ENCODE results near the gene MAML2. TPM values are rescaled to one million over a fixed set of nuclear protein-coding genes. Genes with fewer than 3 reads are reported as not detected.

Gene MAML2
- total and polyA plus RNA-seq, 2 donors, result 7.9 to 9.8 TPM

DNA sequence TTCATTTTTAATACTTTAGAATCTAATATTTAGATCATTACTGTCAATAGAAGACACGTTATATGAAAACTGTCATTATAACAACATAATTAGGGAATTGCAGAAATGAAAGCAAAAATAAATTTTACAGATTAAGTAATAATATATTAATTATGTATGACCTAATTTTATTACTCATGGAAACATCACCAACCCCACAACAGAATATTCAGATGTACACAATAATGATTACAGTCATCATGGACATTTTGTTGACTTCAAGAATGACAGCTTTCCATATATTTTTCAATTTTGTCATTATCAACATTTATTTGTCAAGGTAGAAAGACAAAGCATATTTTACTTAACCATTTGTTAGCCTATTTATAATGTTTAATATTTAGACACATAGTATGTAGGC, 119.9 kb downstream of the MAML2 start:
- H3K4me1 ChIP-seq (ENCODE audit: control insufficient read depth in 2 of 2, insufficient read depth in 2 of 2, low read length in 2 of 2), result peaks cover 15 to 24% of the 10 kb centered on the region in 2 donors
- H3K9me3 ChIP-seq (ENCODE audit: control insufficient read depth in 2 of 2, insufficient read depth in 1 of 2, low read length in 1 of 2), result no peaks in the 10 kb centered on the region
- no peaks in the 10 kb centered on the region for H3K27me3 ChIP-seq (ENCODE audit: control insufficient read depth in 2 of 2, insufficient read depth in 1 of 2, low read length in 1 of 2)
- no peak overlapping the region for H3K27ac ChIP-seq (ENCODE audit: low read depth in 1 of 2, low read length in 1 of 2)
- H3K4me3 ChIP-seq (ENCODE audit: low read length in 2 of 2), result no peak overlapping the region
- WGBS, result 97% methylated on average over 1 of the region's 1 CpG
- DNase-seq (ENCODE audit: low read depth in 6 of 9, low spot score in 9 of 9), result no peak
- peaks cover 0 to 3% of the 10 kb centered on the region in 2 donors for H3K36me3 ChIP-seq (ENCODE audit: control insufficient read depth in 2 of 2, insufficient read depth in 2 of 2, low read length in 1 of 2)

DNA sequence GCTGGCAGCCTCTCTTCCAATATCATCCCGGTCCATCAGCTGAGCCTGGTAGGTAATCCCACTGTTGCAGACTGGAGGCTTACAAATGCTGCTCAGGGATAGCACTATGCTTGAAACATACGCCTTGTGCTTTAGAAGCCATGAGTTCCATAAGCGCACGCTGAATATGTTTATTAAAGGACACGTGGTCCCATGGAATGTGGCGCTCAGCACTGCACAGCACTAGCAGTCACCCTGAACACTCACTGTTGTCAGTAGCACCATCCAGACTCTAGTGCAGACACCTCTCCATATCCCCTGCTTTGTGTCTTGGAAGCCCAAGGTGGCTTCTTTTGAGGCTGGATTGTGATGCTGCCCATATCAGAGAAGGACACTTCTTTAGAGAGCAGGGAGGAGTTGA, 120.9 kb downstream of the MAML2 start:
- Histone ChIP-seq H3K4me3 (ENCODE audit: low read length in 2 of 2) (no peak overlapping the region), H3K9me3 (ENCODE audit: control insufficient read depth in 2 of 2, insufficient read depth in 1 of 2, low read length in 1 of 2) (no peaks in the 10 kb centered on the region), H3K4me1 (ENCODE audit: control insufficient read depth in 2 of 2, insufficient read depth in 2 of 2, low read length in 2 of 2) (peaks cover 19 to 29% of the 10 kb centered on the region in 2 donors), H3K36me3 (ENCODE audit: control insufficient read depth in 2 of 2, insufficient read depth in 2 of 2, low read length in 1 of 2) (peaks cover 0 to 3% of the 10 kb centered on the region in 2 donors), H3K27me3 (ENCODE audit: control insufficient read depth in 2 of 2, insufficient read depth in 1 of 2, low read length in 1 of 2) (no peaks in the 10 kb centered on the region), H3K27ac (ENCODE audit: low read depth in 1 of 2, low read length in 1 of 2) (peak overlapping the region in 1 of 2 donors; percentile 60)
- DNase-seq (ENCODE audit: low read depth in 6 of 9, low spot score in 9 of 9), result no peak
- 94% methylated on average over 6 of the region's 6 CpGs for WGBS

- DNase-seq (ENCODE audit: low read depth in 6 of 9, low spot score in 9 of 9), result no peak
- 66% methylated on average over 4 of the region's 4 CpGs for WGBS
- H3K36me3 ChIP-seq (ENCODE audit: control insufficient read depth in 2 of 2, insufficient read depth in 2 of 2, low read length in 1 of 2), result peaks cover 0 to 3% of the 10 kb centered on the region in 2 donors
- peak overlapping the region in 1 of 2 donors; percentile 60 for H3K27ac ChIP-seq (ENCODE audit: low read depth in 1 of 2, low read length in 1 of 2)
- H3K4me3 ChIP-seq (ENCODE audit: low read length in 2 of 2), result no peak overlapping the region
- peaks cover 26 to 36% of the 10 kb centered on the region in 2 donors for H3K4me1 ChIP-seq (ENCODE audit: control insufficient read depth in 2 of 2, insufficient read depth in 2 of 2, low read length in 2 of 2)
- H3K27me3 ChIP-seq (ENCODE audit: control insufficient read depth in 2 of 2, insufficient read depth in 1 of 2, low read length in 1 of 2), result no peaks in the 10 kb centered on the region
- no peaks in the 10 kb centered on the region for H3K9me3 ChIP-seq (ENCODE audit: control insufficient read depth in 2 of 2, insufficient read depth in 1 of 2, low read length in 1 of 2)
These were observed 121.5 kb downstream of the MAML2 start for GRCh38 chr11:96221244-96222070.

GRCh38 chr11:96219981-96220623, 122.9 kb downstream of the MAML2 start:
- Histone ChIP-seq H3K4me3 (ENCODE audit: low read length in 2 of 2) (no peak overlapping the region), H3K27ac (ENCODE audit: low read depth in 1 of 2, low read length in 1 of 2) (peak overlapping the region; percentile 20 to 54), H3K36me3 (ENCODE audit: control insufficient read depth in 2 of 2, insufficient read depth in 2 of 2, low read length in 1 of 2) (peaks cover 0 to 3% of the 10 kb centered on the region in 2 donors), H3K9me3 (ENCODE audit: control insufficient read depth in 2 of 2, insufficient read depth in 1 of 2, low read length in 1 of 2) (no peaks in the 10 kb centered on the region), H3K4me1 (ENCODE audit: control insufficient read depth in 2 of 2, insufficient read depth in 2 of 2, low read length in 2 of 2) (peaks cover 39 to 43% of the 10 kb centered on the region in 2 donors), H3K27me3 (ENCODE audit: control insufficient read depth in 2 of 2, insufficient read depth in 1 of 2, low read length in 1 of 2) (no peaks in the 10 kb centered on the region)
- DNase-seq (ENCODE audit: low read depth in 6 of 9, low spot score in 9 of 9), result no peak
- 66% methylated on average over 3 of the region's 3 CpGs for WGBS

DNA sequence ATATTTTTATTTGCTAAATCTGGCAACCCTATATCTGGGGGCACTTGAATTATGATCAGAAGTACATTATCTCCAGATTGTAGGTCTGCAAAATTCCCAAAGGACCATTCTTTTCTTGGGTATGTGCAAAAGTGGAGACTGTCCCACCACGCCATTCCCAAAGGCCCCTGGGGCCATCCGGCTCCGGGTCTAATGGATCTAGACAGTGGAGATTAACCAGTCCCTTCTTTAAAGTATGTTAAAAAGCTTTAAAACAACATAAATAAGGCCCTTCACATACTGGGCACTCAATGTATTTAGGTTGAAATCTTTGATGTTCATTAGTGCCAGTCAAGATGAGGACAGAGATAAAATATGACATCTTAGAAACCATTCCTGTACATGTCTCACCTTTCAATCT, 124.1 kb downstream of the MAML2 start:
- 97% methylated on average over 3 of the region's 3 CpGs for WGBS
- peaks cover 46 to 51% of the 10 kb centered on the region in 2 donors for H3K4me1 ChIP-seq (ENCODE audit: control insufficient read depth in 2 of 2, insufficient read depth in 2 of 2, low read length in 2 of 2)
- H3K27ac ChIP-seq (ENCODE audit: low read depth in 1 of 2, low read length in 1 of 2), result no peak overlapping the region

DNA sequence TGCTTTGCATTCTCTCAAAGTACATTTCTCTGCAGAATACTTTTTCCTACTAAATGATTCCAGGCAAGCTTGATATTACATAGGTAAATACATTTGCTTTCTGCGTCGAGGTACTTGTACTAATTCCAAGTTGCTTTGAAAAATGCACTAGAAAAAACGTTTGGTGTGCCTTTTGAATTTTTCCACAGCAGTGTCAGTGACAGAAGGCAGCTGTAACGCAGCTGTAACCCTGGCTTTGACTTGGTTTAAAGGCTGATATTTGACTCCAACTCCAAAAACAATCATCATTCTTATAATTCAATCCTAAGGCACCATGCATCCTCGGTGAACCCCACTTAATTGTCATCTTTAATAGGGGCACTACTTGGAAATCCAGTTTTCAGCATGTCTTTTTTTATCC, 125.0 kb downstream of the MAML2 start:
- H3K4me1 ChIP-seq (ENCODE audit: control insufficient read depth in 2 of 2, insufficient read depth in 2 of 2, low read length in 2 of 2), result peaks cover 46 to 56% of the 10 kb centered on the region in 2 donors
- H3K27ac ChIP-seq (ENCODE audit: low read depth in 1 of 2, low read length in 1 of 2), result peak overlapping the region in 1 of 2 donors; percentile 98
- WGBS, result 38% methylated on average over 5 of the region's 5 CpGs
- H3K27me3 ChIP-seq (ENCODE audit: control insufficient read depth in 2 of 2, insufficient read depth in 1 of 2, low read length in 1 of 2), result no peaks in the 10 kb centered on the region
- no peaks in the 10 kb centered on the region for H3K9me3 ChIP-seq (ENCODE audit: control insufficient read depth in 2 of 2, insufficient read depth in 1 of 2, low read length in 1 of 2)
- no peak overlapping the region for H3K4me3 ChIP-seq (ENCODE audit: low read length in 2 of 2)
- DNase-seq (ENCODE audit: low read depth in 6 of 9, low spot score in 9 of 9), result peak in 1 of 9 donors; percentile 67
- peaks cover 0 to 3% of the 10 kb centered on the region in 2 donors for H3K36me3 ChIP-seq (ENCODE audit: control insufficient read depth in 2 of 2, insufficient read depth in 2 of 2, low read length in 1 of 2)

More for the DNA sequence above, 124.1 kb downstream of the MAML2 start:
- no peak for DNase-seq (ENCODE audit: low read depth in 6 of 9, low spot score in 9 of 9)
- Histone ChIP-seq H3K9me3 (ENCODE audit: control insufficient read depth in 2 of 2, insufficient read depth in 1 of 2, low read length in 1 of 2) (no peaks in the 10 kb centered on the region), H3K36me3 (ENCODE audit: control insufficient read depth in 2 of 2, insufficient read depth in 2 of 2, low read length in 1 of 2) (peaks cover 0 to 3% of the 10 kb centered on the region in 2 donors), H3K4me3 (ENCODE audit: low read length in 2 of 2) (no peak overlapping the region), H3K27me3 (ENCODE audit: control insufficient read depth in 2 of 2, insufficient read depth in 1 of 2, low read length in 1 of 2) (no peaks in the 10 kb centered on the region)

DNA sequence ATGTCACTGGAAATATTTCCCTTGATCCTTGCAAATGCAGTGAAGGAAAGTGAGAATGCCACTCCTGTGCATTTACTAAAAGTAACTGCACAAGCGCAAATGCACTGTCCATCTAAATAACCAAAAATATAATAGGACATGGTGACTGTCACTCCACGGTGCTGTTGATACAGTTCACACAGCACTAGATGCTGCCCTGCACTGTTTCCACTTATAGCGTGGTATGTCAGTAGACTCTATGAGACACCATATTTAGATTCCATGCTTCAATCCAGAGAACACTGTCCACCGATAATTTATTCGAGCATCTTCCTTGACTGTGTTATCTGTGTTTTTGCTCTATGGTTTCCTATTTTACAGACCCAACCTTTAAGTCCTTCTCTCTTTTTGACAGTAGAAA, 125.8 kb downstream of the MAML2 start:
- Histone ChIP-seq H3K9me3 (ENCODE audit: control insufficient read depth in 2 of 2, insufficient read depth in 1 of 2, low read length in 1 of 2) (no peaks in the 10 kb centered on the region), H3K27me3 (ENCODE audit: control insufficient read depth in 2 of 2, insufficient read depth in 1 of 2, low read length in 1 of 2) (no peaks in the 10 kb centered on the region), H3K27ac (ENCODE audit: low read depth in 1 of 2, low read length in 1 of 2) (peak overlapping the region in 1 of 2 donors; percentile 98), H3K4me1 (ENCODE audit: control insufficient read depth in 2 of 2, insufficient read depth in 2 of 2, low read length in 2 of 2) (peaks cover 49 to 55% of the 10 kb centered on the region in 2 donors), H3K36me3 (ENCODE audit: control insufficient read depth in 2 of 2, insufficient read depth in 2 of 2, low read length in 1 of 2) (peaks cover 0 to 3% of the 10 kb centered on the region in 2 donors), H3K4me3 (ENCODE audit: low read length in 2 of 2) (no peak overlapping the region)
- WGBS, result 98% methylated on average over 5 of the region's 5 CpGs
- DNase-seq (ENCODE audit: low read depth in 6 of 9, low spot score in 9 of 9), result no peak

- H3K27ac ChIP-seq (ENCODE audit: low read depth in 1 of 2, low read length in 1 of 2), result peak overlapping the region; percentile 98
- no peaks in the 10 kb centered on the region for H3K9me3 ChIP-seq (ENCODE audit: control insufficient read depth in 2 of 2, insufficient read depth in 1 of 2, low read length in 1 of 2)
- no peaks in the 10 kb centered on the region for H3K27me3 ChIP-seq (ENCODE audit: control insufficient read depth in 2 of 2, insufficient read depth in 1 of 2, low read length in 1 of 2)
- peaks cover 52 to 53% of the 10 kb centered on the region in 2 donors for H3K4me1 ChIP-seq (ENCODE audit: control insufficient read depth in 2 of 2, insufficient read depth in 2 of 2, low read length in 2 of 2)
- peak in 2 of 9 donors; percentile 27 to 54 for DNase-seq (ENCODE audit: low read depth in 6 of 9, low spot score in 9 of 9)
- H3K4me3 ChIP-seq (ENCODE audit: low read length in 2 of 2), result peak overlapping the region in 1 of 2 donors; percentile 28
- no peaks in the 10 kb centered on the region for H3K36me3 ChIP-seq (ENCODE audit: control insufficient read depth in 2 of 2, insufficient read depth in 2 of 2, low read length in 1 of 2)
These were observed 127.2 kb downstream of the MAML2 start for GRCh38 chr11:96215826-96216225.

All from thymus (tissue), 11 donors.